Measurements from ENCODE around the gene PPP2R3B.

- TF ChIP-seq, protein P1, sequence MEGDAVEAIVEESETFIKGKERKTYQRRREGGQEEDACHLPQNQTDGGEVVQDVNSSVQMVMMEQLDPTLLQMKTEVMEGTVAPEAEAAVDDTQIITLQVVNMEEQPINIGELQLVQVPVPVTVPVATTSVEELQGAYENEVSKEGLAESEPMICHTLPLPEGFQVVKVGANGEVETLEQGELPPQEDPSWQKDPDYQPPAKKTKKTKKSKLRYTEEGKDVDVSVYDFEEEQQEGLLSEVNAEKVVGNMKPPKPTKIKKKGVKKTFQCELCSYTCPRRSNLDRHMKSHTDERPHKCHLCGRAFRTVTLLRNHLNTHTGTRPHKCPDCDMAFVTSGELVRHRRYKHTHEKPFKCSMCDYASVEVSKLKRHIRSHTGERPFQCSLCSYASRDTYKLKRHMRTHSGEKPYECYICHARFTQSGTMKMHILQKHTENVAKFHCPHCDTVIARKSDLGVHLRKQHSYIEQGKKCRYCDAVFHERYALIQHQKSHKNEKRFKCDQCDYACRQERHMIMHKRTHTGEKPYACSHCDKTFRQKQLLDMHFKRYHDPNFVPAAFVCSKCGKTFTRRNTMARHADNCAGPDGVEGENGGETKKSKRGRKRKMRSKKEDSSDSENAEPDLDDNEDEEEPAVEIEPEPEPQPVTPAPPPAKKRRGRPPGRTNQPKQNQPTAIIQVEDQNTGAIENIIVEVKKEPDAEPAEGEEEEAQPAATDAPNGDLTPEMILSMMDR (IDR thresholded peaks at IDR 0.05), result no peak
- peak in 1 of 2 donors; percentile 46 for TF ChIP-seq POLR2A (IDR thresholded peaks at IDR 0.05)
Observed at GRCh38 chrX:386768-387575, at the start of gene PPP2R3B.

Measured in heart left ventricle (tissue), 13 donors.